A549 (cell line): ENCODE measurements around the gene LINGO3. TPM values are rescaled to one million over a fixed set of nuclear protein-coding genes. Genes with fewer than 3 reads are reported as not detected.

ENCODE experiments used
- ATAC-seq, 2 experiments: fragments of 200-7000 bp in 1 of 2; fragments of >200 bp in 1 of 2; cut with Nextera tagmentation in 1 of 2; cut with Tn5 transposase in 1 of 2; 3 replicates each; pipeline versions ENCODE4 v1.8.0 to v1.9.1; 2018 to 2020; ENCODE audit warnings: mild to moderate bottlenecking in 1 of 2, moderate library complexity in 1 of 2
- CTCF ChIA-PET: fragments of 300-600 bp; sonication (Branson Sonifier 250); formaldehyde crosslinking; extraction: SDS; loops from one replicate; lab custom pipeline; 2021; ENCODE audit warnings: antibody characterized with exemption, inconsistent platforms; lab: Yijun Ruan, JAX
- POLR2A ChIA-PET: fragments of 350-600 bp; formaldehyde crosslinking; extraction: SDS; loops from one replicate; lab custom pipeline; 2021; ENCODE audit warnings: antibody characterized with exemption, inconsistent platforms; lab: Yijun Ruan, JAX
- DNase-seq, 2 experiments: peaks; one replicate each; pipeline versions ENCODE4 v3.0.0 to v3.0.0-alpha.2; 2011 to 2016; ENCODE audit warnings: low read depth in 1 of 2, low spot score in 1 of 2
- FAIRE-seq: peaks from 2 replicates; lab custom pipeline; 2011; peaks lifted over from hg19 to GRCh38; lab: Jason Lieb, UNC
- H3K27ac ChIP-seq, 2 experiments: fragments of >200 bp; sonication (Bioruptor Twin); formaldehyde crosslinking; 3 replicates each; pipeline ENCODE4 v1.5.1; 2016 to 2017
- H3K4me1 ChIP-seq: fragments of >200 bp; sonication (Bioruptor Twin); formaldehyde crosslinking; 3 replicates; pipeline ENCODE4 v1.6.1; 2016
- H3K4me2 ChIP-seq: fragments of >200 bp; sonication (Bioruptor Twin); formaldehyde crosslinking; 3 replicates; pipeline ENCODE4 v1.6.1; 2016
- H3K4me3 ChIP-seq: fragments of >200 bp; sonication (Bioruptor Twin); formaldehyde crosslinking; 3 replicates; pipeline ENCODE4 v1.5.1; 2016
- H3K9me3 ChIP-seq: fragments of >200 bp; sonication (Bioruptor Twin); formaldehyde crosslinking; 3 replicates; pipeline ENCODE4 v1.6.1; 2016
- CBX2 ChIP-seq: fragments of 200-600 bp; sonication (generic); IDR thresholded peaks from 2 replicates; pipeline ENCODE4 v1.6.1; 2016; ENCODE audit warnings: low read depth, mild to moderate bottlenecking, borderline replicate concordance
- CBX8 ChIP-seq: fragments of 200-600 bp; sonication (generic); IDR thresholded peaks from 2 replicates; pipeline ENCODE4 v1.6.1; 2016
- CHD2 ChIP-seq: fragments of 150-350 bp; IDR thresholded peaks from 2 replicates; pipeline ENCODE4 v1.6.1; 2014; ENCODE audit warnings: low read length; ENCODE audit not compliant: partially characterized antibody
- CTCF ChIP-seq: fragments of >200 bp; sonication (Bioruptor Twin); formaldehyde crosslinking; IDR thresholded peaks from 3 replicates; pipeline ENCODE4 v1.5.1; 2016
- FOXS1 ChIP-seq: fragments of 250-450 bp; sonication (Bioruptor Pico); IDR thresholded peaks from 2 replicates; pipeline ENCODE4 v1.5.0; 2020; ENCODE audit warnings: mild to moderate bottlenecking, moderate library complexity
- JUN ChIP-seq, 2 experiments: fragments of >200 bp; sonication (Bioruptor Twin); formaldehyde crosslinking; IDR thresholded peaks; 2 replicates in 1 of 2; 3 replicates in 1 of 2; pipeline ENCODE4 v1.6.1; 2016 to 2017
- KDM1A ChIP-seq: fragments of 200-600 bp; sonication (generic); IDR thresholded peaks from 2 replicates; pipeline ENCODE4 v1.6.1; 2016; ENCODE audit warnings: low read depth, mild to moderate bottlenecking
- MAFK ChIP-seq: fragments of 450-650 bp; IDR thresholded peaks from 2 replicates; pipeline ENCODE4 v1.6.1; 2014; ENCODE audit not compliant: partially characterized antibody
- MAX ChIP-seq: IDR thresholded peaks from 2 replicates; pipeline ENCODE4 v1.6.1; 2012
- NR3C1 ChIP-seq: fragments of >200 bp; sonication (Bioruptor Twin); formaldehyde crosslinking; IDR thresholded peaks from 3 replicates; pipeline ENCODE4 v1.6.1; 2017
- PBX3 ChIP-seq: IDR thresholded peaks from 2 replicates; pipeline ENCODE4 v1.6.1; 2012
- PHF8 ChIP-seq: fragments of 200-600 bp; sonication (generic); IDR thresholded peaks from 2 replicates; pipeline ENCODE4 v1.6.1; 2016; ENCODE audit warnings: low read depth, mild to moderate bottlenecking, antibody characterized with exemption, moderate library complexity, borderline replicate concordance
- POLR2A ChIP-seq: IDR thresholded peaks from 2 replicates; pipeline ENCODE4 v1.6.1; 2012; ENCODE audit warnings: mild to moderate bottlenecking, low read length
- RAD21 ChIP-seq, 2 experiments: fragments of >200 bp in 1 of 2; sonication (Bioruptor Twin) in 1 of 2; formaldehyde crosslinking in 1 of 2; IDR thresholded peaks in 1 of 2; conservative IDR thresholded peaks in 1 of 2; 2 replicates in 1 of 2; 3 replicates in 1 of 2; pipeline ENCODE4 v1.6.1; 2012 to 2018; ENCODE audit warnings: inconsistent platforms in 1 of 2
- REST ChIP-seq: fragments of 200-600 bp; sonication (generic); IDR thresholded peaks from 2 replicates; pipeline ENCODE4 v1.6.1; 2016; ENCODE audit warnings: antibody characterized with exemption, mild to moderate bottlenecking, moderate library complexity
- RNF2 ChIP-seq: fragments of 200-600 bp; sonication (generic); IDR thresholded peaks from 2 replicates; pipeline ENCODE4 v1.6.1; 2016; ENCODE audit warnings: low read depth, mild to moderate bottlenecking, antibody characterized with exemption, moderate library complexity, borderline replicate concordance
- SMC3 ChIP-seq: fragments of >200 bp; sonication (Bioruptor Twin); formaldehyde crosslinking; IDR thresholded peaks from 3 replicates; pipeline ENCODE4 v1.6.1; 2018; ENCODE audit warnings: inconsistent platforms
- SREBF2 ChIP-seq: fragments of 450-650 bp; IDR thresholded peaks from 2 replicates; pipeline ENCODE4 v1.6.1; 2014; ENCODE audit warnings: mild to moderate bottlenecking, moderate library complexity
- ZC3H11A ChIP-seq: fragments of 450-650 bp; IDR thresholded peaks from 2 replicates; pipeline ENCODE4 v1.6.1; 2014; ENCODE audit warnings: antibody characterized with exemption, mild to moderate bottlenecking
- ZFP36 ChIP-seq: fragments of 450-650 bp; IDR thresholded peaks from 2 replicates; pipeline ENCODE4 v1.6.1; 2014; ENCODE audit warnings: borderline replicate concordance; ENCODE audit not compliant: partially characterized antibody
- ZNF302 ChIP-seq: fragments of 250-450 bp; sonication (Bioruptor Pico); IDR thresholded peaks from 2 replicates; pipeline ENCODE4 v1.9.0; 2021; ENCODE audit warnings: inconsistent platforms, mild to moderate bottlenecking, moderate library complexity
- ZSCAN20 ChIP-seq: fragments of 250-450 bp; sonication (Bioruptor Pico); IDR thresholded peaks from 2 replicates; pipeline ENCODE4 v1.8.0; 2022; ENCODE audit warnings: mild to moderate bottlenecking, moderate library complexity
- WGBS: methylation state at CpG from one replicate; pipeline ENCODE4 v1.1.6; 2017; ENCODE audit errors: missing lambda C conversion rate; 5-methylcytosine and 5-hydroxymethylcytosine counted together
- polyA plus RNA-seq, 4 experiments: library from polyadenylated mRNA; depleted of rRNA in 3 of 4; stranded (reverse); fragments of >200 nt; fragmentation: RNase III in 1 of 4; extraction: RNeasy Plus Mini Kit Qiagen cat#74134 plus additional on column Dnase treatment in 1 of 4; gene quantifications; 2 replicates in 3 of 4; 3 replicates in 1 of 4; pipeline ENCODE4 v1.2.3, GENCODE V29; 2011 to 2017

Gene LINGO3
- polyA plus RNA-seq, 2 of the 4 experiments (the other 2 are of a cell fraction): not detected

- ChIA-PET CTCF (interaction anchor here (0.8 to 3.2 kb wide), 18 partner anchors 9 to 339 kb away, joined by 3 to 25 read pairs (median 4); no protein-coding TSS in a partner anchor), POLR2A (no interaction called here)
- WGBS: 91% methylated on average over 9 of the region's 9 CpGs
- H3K9me3 ChIP-seq: no peaks in the 10 kb centered on the region
- H3K4me2 ChIP-seq: peak overlapping the region; percentile 92
- no peak for DNase-seq
- peaks cover 20% of the 10 kb centered on the region for H3K4me1 ChIP-seq
- no peak for FAIRE-seq
- no peak for ATAC-seq
- no peak for TF ChIP-seq ZC3H11A
- peak; percentile 61 for TF ChIP-seq ZFP36
- peak overlapping the region in 1 of 2 experiments; percentile 84; a peak in 3 of 6 replicates for H3K27ac ChIP-seq
- peak overlapping the region; percentile 34; the same call in 1 of the 3 replicates for H3K4me3 ChIP-seq
Measured at GRCh38 chr19:2274185-2274711, 33.7 kb downstream of the LINGO3 start.

- ChIA-PET CTCF (interaction anchor here (0.7 to 3.2 kb wide), 19 partner anchors 10 to 340 kb away, joined by 3 to 25 read pairs (median 4); no protein-coding TSS in a partner anchor), POLR2A (interaction anchor here (0.6 kb wide), 1 partner anchor 278 kb away, joined by 3 read pairs; no protein-coding TSS in a partner anchor)
- ATAC-seq (peak; percentile 37 to 66; a peak in 5 of 6 replicates), DNase-seq (peak; percentile 78 to 86), FAIRE-seq (no peak)
- peak overlapping the region; percentile 92 for H3K4me2 ChIP-seq
- 20% methylated on average over 25 of the region's 45 CpGs for WGBS
- H3K4me3 ChIP-seq: peak overlapping the region; percentile 34
- H3K9me3 ChIP-seq: no peaks in the 10 kb centered on the region
- peak in 1 of 2 experiments; percentile 64; a peak in 2 of 5 replicates for TF ChIP-seq JUN (IDR thresholded peaks at IDR 0.05)
- peak; percentile 41 to 60 for TF ChIP-seq RAD21 (conservative IDR thresholded peaks at IDR 0.05 in 1 of 2, IDR thresholded peaks at IDR 0.05 in 1 of 2)
- TF ChIP-seq SMC3: peak; percentile 78
- TF ChIP-seq CBX8: no peak
- TF ChIP-seq MAX: peak; percentile 56
- peak; percentile 76 for TF ChIP-seq CTCF
- no peak for TF ChIP-seq ZC3H11A
- peak; percentile 37; the same call in 1 of the 2 replicates for TF ChIP-seq PBX3
- H3K4me1 ChIP-seq: peaks cover 20% of the 10 kb centered on the region
- peak overlapping the region; percentile 57 to 84; a peak in 5 of 6 replicates for H3K27ac ChIP-seq
Measured at GRCh38 chr19:2273356-2274184, 34.4 kb downstream of the LINGO3 start.

- no peaks in the 10 kb centered on the region for H3K9me3 ChIP-seq
- ATAC-seq: peak in 1 of 2 experiments; percentile 6; a peak in 2 of 6 replicates
- H3K4me1 ChIP-seq: peaks cover 27% of the 10 kb centered on the region
- H3K4me3 ChIP-seq: peak overlapping the region; percentile 100
- H3K27ac ChIP-seq: peak overlapping the region; percentile 95 to 98
- peak overlapping the region; percentile 92 for H3K4me2 ChIP-seq
- DNase-seq: no peak
- no peak for FAIRE-seq
- POLR2A ChIA-PET: interaction anchor here (0.7 kb wide), 1 partner anchor 29 kb away, joined by 3 read pairs; no protein-coding TSS in a partner anchor
- 85% methylated on average over 13 of the region's 43 CpGs for WGBS
- CTCF ChIA-PET: interaction anchor here (0.7 to 1.6 kb wide), 5 partner anchors 11 to 35 kb away, joined by 3 to 6 read pairs (median 3); partner anchors contain the start of gene AMH
- TF ChIP-seq NR3C1 (no peak), MAFK (no peak), REST (no peak), POLR2A (no peak), SREBF2 (no peak), FOXS1 (no peak), CHD2 (no peak), ZSCAN20 (CRISPR knock-in tag) (no peak), PHF8 (no peak), RNF2 (no peak), ZNF302 (no peak), KDM1A (no peak), CBX2 (no peak)
Measured at GRCh38 chr19:2271234-2272103, 36.5 kb downstream of the LINGO3 start.
